PC-9 (cell line): Measurements from ENCODE around the gene NUDT16L1. TPM values are rescaled to one million over a fixed set of nuclear protein-coding genes. Genes with fewer than 3 reads are reported as not detected.
A peak's percentile ranks its signal among the peaks of the same experiment; 100 is the strongest.

ENCODE experiments used
- BruUV-seq: library from RNA; stranded (reverse); fragments of 400-500 nt; replicated peaks from 2 replicates; lab custom pipeline; 2021; lab: Mats Ljungman, UMichigan
- CTCF ChIA-PET: fragments of 300-600 bp; sonication (Branson Sonifier 250); formaldehyde crosslinking; loops from one replicate; lab custom pipeline; 2022; ENCODE audit warnings: antibody characterized with exemption; lab: Charles Lee
- POLR2A ChIA-PET: fragments of 300-600 bp; sonication (Branson Sonifier 250); formaldehyde crosslinking; loops from one replicate; lab custom pipeline; 2022; ENCODE audit warnings: antibody characterized with exemption; ENCODE audit not compliant: unreplicated experiment; lab: Charles Lee
- DNase-seq, 2 experiments: peaks; one replicate each; pipeline versions ENCODE4 v3.0.0 to v3.0.0-alpha.2; 2015 to 2022; ENCODE audit warnings: mixed read lengths in 1 of 2
- H2AFZ ChIP-seq: fragments of 200-600 bp; sonication (generic); 2 replicates; pipeline ENCODE4 v1.8.1; 2017; ENCODE audit warnings: antibody characterized with exemption
- H3F3A ChIP-seq: fragments of 200-600 bp; sonication (generic); 2 replicates; pipeline ENCODE4 v1.8.1; 2017; ENCODE audit warnings: antibody characterized with exemption, mild to moderate bottlenecking, low read depth; ENCODE audit not compliant: insufficient read depth
- H3K27ac ChIP-seq: fragments of 200-600 bp; sonication (generic); 2 replicates; pipeline ENCODE4 v1.6.1; 2016; ENCODE audit warnings: mixed run types
- H3K27me3 ChIP-seq: fragments of 200-600 bp; sonication (generic); 2 replicates; pipeline ENCODE4 v1.6.1; 2016; ENCODE audit warnings: low read depth, mixed run types; ENCODE audit not compliant: insufficient read depth
- H3K36me3 ChIP-seq: fragments of 200-600 bp; sonication (generic); 2 replicates; pipeline ENCODE4 v1.6.1; 2016; ENCODE audit warnings: low read depth, mixed run types
- H3K4me1 ChIP-seq: fragments of 200-600 bp; sonication (generic); replicated peaks from 2 replicates; pipeline ENCODE4 v1.6.1; 2016; ENCODE audit warnings: mixed run types; ENCODE audit not compliant: insufficient read depth
- H3K4me2 ChIP-seq: fragments of 200-600 bp; sonication (generic); 2 replicates; pipeline ENCODE4 v1.6.1; 2017; ENCODE audit warnings: mixed run types
- H3K4me3 ChIP-seq: fragments of 200-600 bp; sonication (generic); 2 replicates; pipeline ENCODE4 v1.6.1; 2016; ENCODE audit warnings: mixed run types
- H3K79me2 ChIP-seq: fragments of 200-600 bp; sonication (generic); 2 replicates; pipeline ENCODE4 v1.6.1; 2017; ENCODE audit warnings: low read depth, mixed run types
- H3K9me2 ChIP-seq: fragments of 200-600 bp; sonication (generic); 2 replicates; pipeline ENCODE4 v1.8.1; 2017; ENCODE audit warnings: mild to moderate bottlenecking; ENCODE audit not compliant: insufficient read depth
- H3K9me3 ChIP-seq: fragments of 200-600 bp; sonication (generic); 2 replicates; pipeline ENCODE4 v1.8.1; 2016; ENCODE audit warnings: low read depth; ENCODE audit not compliant: insufficient read depth
- H4K20me1 ChIP-seq: fragments of 200-600 bp; sonication (generic); 2 replicates; pipeline ENCODE4 v1.8.1; 2017; ENCODE audit not compliant: insufficient read depth
- CTCF ChIP-seq: fragments of 200-600 bp; sonication (generic); conservative IDR thresholded peaks from 2 replicates; pipeline ENCODE4 v1.6.1; 2017; ENCODE audit warnings: mixed run types, antibody characterized with exemption, mild to moderate bottlenecking, moderate library complexity
- EZH2 ChIP-seq: fragments of 200-600 bp; sonication (generic); IDR thresholded peaks from 2 replicates; pipeline ENCODE4 v1.8.0; 2017; ENCODE audit warnings: antibody characterized with exemption, low read depth
- intact Hi-C: fragments of 100-400 bp; cut with micrococcal nuclease; formaldehyde crosslinking; loops from one replicate; pipeline ENCODE4 v1.10.0; 2022; ENCODE audit not compliant: unreplicated experiment
- total RNA-seq: library from RNA; stranded (reverse); gene quantifications from 2 replicates; pipeline ENCODE4 v1.2.3, GENCODE V29; 2021

NUDT16L1 gene
- total RNA-seq, 1 experiment from 2014 or later, result 25.7 TPM

GRCh38 chr16:4677390-4677789 is 16.0 kb upstream of the NUDT16L1 start:
- no peaks in the 10 kb centered on the region for H3K27me3 ChIP-seq
- H3K4me2 ChIP-seq, result no peak overlapping the region
- no peak overlapping the region for H3K4me3 ChIP-seq
- no TSS peak for BruUV-seq
- TF ChIP-seq EZH2 (no peak), CTCF (no peak)
- DNase-seq, result no peak
- no peaks in the 10 kb centered on the region; the same call in 1 of the 2 replicates for H3K36me3 ChIP-seq
- intact Hi-C loops, result no loop called here
- no peaks in the 10 kb centered on the region for H4K20me1 ChIP-seq
- H3K27ac ChIP-seq, result no peak overlapping the region
- peaks cover 31% of the 10 kb centered on the region for H3K4me1 ChIP-seq
- H3K9me2 ChIP-seq, result no peaks in the 10 kb centered on the region
- H3K9me3 ChIP-seq, result no peaks in the 10 kb centered on the region
- H2AFZ ChIP-seq, result no peak overlapping the region
- no peaks in the 10 kb centered on the region for H3K79me2 ChIP-seq
- CTCF ChIA-PET, result no interaction called here
- POLR2A ChIA-PET, result no interaction called here
- H3F3A ChIP-seq, result peaks cover 34% of the 10 kb centered on the region

- Histone ChIP-seq H2AFZ (no peak overlapping the region), H3K4me1 (peaks cover 37% of the 10 kb centered on the region), H3K4me2 (no peak overlapping the region), H3K9me3 (no peaks in the 10 kb centered on the region), H3K4me3 (no peak overlapping the region), H4K20me1 (no peaks in the 10 kb centered on the region), H3K27ac (no peak overlapping the region), H3K9me2 (no peaks in the 10 kb centered on the region), H3K79me2 (no peaks in the 10 kb centered on the region), H3F3A (peaks cover 40% of the 10 kb centered on the region), H3K27me3 (no peaks in the 10 kb centered on the region), H3K36me3 (no peaks in the 10 kb centered on the region; the same call in 1 of the 2 replicates)
- BruUV-seq, result no TSS peak
- CTCF ChIA-PET, result no interaction called here
- intact Hi-C loops, result no loop called here
- DNase-seq, result no peak
- POLR2A ChIA-PET, result no interaction called here
- TF ChIP-seq EZH2 (no peak), CTCF (no peak)
These were observed 15.4 kb upstream of the NUDT16L1 start for GRCh38 chr16:4677994-4678393.

- no peak overlapping the region for H2AFZ ChIP-seq
- POLR2A ChIA-PET, result no interaction called here
- CTCF ChIA-PET, result interaction anchor here (1.6 kb wide), 1 partner anchor 55 kb away, joined by 6 read pairs; the partner anchor contains the start of gene MGRN1
- H4K20me1 ChIP-seq, result no peaks in the 10 kb centered on the region
- H3K27me3 ChIP-seq, result no peaks in the 10 kb centered on the region
- DNase-seq, result no peak
- no peaks in the 10 kb centered on the region for H3K9me2 ChIP-seq
- no peaks in the 10 kb centered on the region for H3K79me2 ChIP-seq
- H3K9me3 ChIP-seq, result no peaks in the 10 kb centered on the region
- H3K4me1 ChIP-seq, result peaks cover 43% of the 10 kb centered on the region
- intact Hi-C loops, result no loop called here
- no peaks in the 10 kb centered on the region; the same call in 1 of the 2 replicates for H3K36me3 ChIP-seq
- peaks cover 45% of the 10 kb centered on the region for H3F3A ChIP-seq
- BruUV-seq, result no TSS peak
- H3K4me3 ChIP-seq, result no peak overlapping the region
- TF ChIP-seq EZH2 (no peak), CTCF (no peak)
- H3K4me2 ChIP-seq, result 0 out of 2 replicates have a peak overlapping the region, but pooled peaks have one; percentile 87
- H3K27ac ChIP-seq, result no peak overlapping the region
These were observed 14.8 kb upstream of the NUDT16L1 start for GRCh38 chr16:4678596-4678995.
